Natural killer cell (primary cell): ENCODE data around the gene NFIC. TPM values are rescaled to one million over a fixed set of nuclear protein-coding genes. Genes with fewer than 3 reads are reported as not detected.

Experiments used
- ATAC-seq, 3 donors: fragments of 150-1000 bp in 2 of 3; fragments of 200-7000 bp in 1 of 3; cut with Tn5 transposase; 1 replicate in 1 of 3; 2 replicates in 2 of 3; pipeline ENCODE4 v1.10.0; 2021; ENCODE audit warnings: mild to moderate bottlenecking in 2 of 3, moderate library complexity in 2 of 3
- DNase-seq, 2 donors: peaks; one replicate each; pipeline versions ENCODE4 v3.0.0 to v3.0.0-alpha.2; 2013 to 2021; ENCODE audit warnings: mixed read lengths in 1 of 2
- H3K27ac ChIP-seq: one replicate; pipeline ENCODE4 v1.5.1; 2013; ENCODE audit warnings: mild to moderate bottlenecking, low read length
- H3K27me3 ChIP-seq: one replicate; pipeline ENCODE4 v1.6.1; 2013; ENCODE audit warnings: low read length; ENCODE audit not compliant: control insufficient read depth, insufficient read depth
- H3K36me3 ChIP-seq: one replicate; pipeline ENCODE4 v1.6.1; 2013; ENCODE audit warnings: low read length; ENCODE audit not compliant: control insufficient read depth, insufficient read depth
- H3K4me1 ChIP-seq: one replicate; pipeline ENCODE4 v1.6.1; 2013; ENCODE audit warnings: low read length; ENCODE audit not compliant: control insufficient read depth, insufficient read depth
- H3K4me3 ChIP-seq: one replicate; pipeline ENCODE4 v1.5.1; 2013; ENCODE audit warnings: low read length
- H3K9me3 ChIP-seq: one replicate; pipeline ENCODE4 v1.6.1; 2013; ENCODE audit warnings: low read length; ENCODE audit not compliant: control insufficient read depth, insufficient read depth
- H3K27ac Mint-ChIP-seq, 2 donors: one replicate each; pipeline ENCODE4 v1.8.0; 2022; ENCODE audit warnings: mild to moderate bottlenecking in 2 of 2, mixed read lengths in 2 of 2, moderate library complexity in 1 of 2
- H3K27me3 Mint-ChIP-seq, 2 donors: one replicate each; pipeline ENCODE4 v1.8.0; 2022; ENCODE audit warnings: low read depth in 2 of 2, mixed read lengths in 2 of 2
- H3K36me3 Mint-ChIP-seq: one replicate; pipeline ENCODE4 v1.8.0; 2022; ENCODE audit warnings: mixed read lengths
- H3K4me1 Mint-ChIP-seq, 2 donors: one replicate each; pipeline ENCODE4 v1.8.0; 2022; ENCODE audit warnings: mixed read lengths in 2 of 2
- H3K4me3 Mint-ChIP-seq: one replicate; pipeline ENCODE4 v1.8.0; 2022; ENCODE audit warnings: mild to moderate bottlenecking, moderate library complexity, mixed read lengths
- H3K9me3 Mint-ChIP-seq, 2 donors: one replicate each; pipeline ENCODE4 v1.8.0; 2022; ENCODE audit warnings: mixed read lengths in 2 of 2
- CTCF ChIP-seq: fragments of 200-600 bp; IDR thresholded peaks from one replicate; pipeline ENCODE4 v1.8.0; 2022; ENCODE audit warnings: antibody characterized with exemption
- WGBS: methylation state at CpG from one replicate; pipeline ENCODE4 v1.1.7; 2013; ENCODE audit warnings: missing lambda C conversion rate; ENCODE audit not compliant: insufficient coverage; 5-methylcytosine and 5-hydroxymethylcytosine counted together
- intact Hi-C: fragments of 100-400 bp; cut with micrococcal nuclease; formaldehyde crosslinking; loops from one replicate; pipeline ENCODE4 v1.14.2; 2022
- total RNA-seq, 4 donors: library from RNA; stranded (reverse); fragments of 120-200 nt in 1 of 4; gene quantifications; one replicate each; pipeline versions ENCODE4 v1.2.3 to v1.2.4, GENCODE V29; 2013 to 2022

The NFIC gene
- total RNA-seq, 3 donors from 2014 or later (not counting 1 experiment from before 2014, with no cell fraction given) = 18.5 to 22.2 (median 20.6) TPM

GRCh38 chr19:3392480-3392879, 26.1 kb downstream of the NFIC start:
- Mint-ChIP-seq H3K4me3 (no peak overlapping the region), H3K4me1 (peaks cover 0 to 5% of the 10 kb centered on the region in 2 donors), H3K36me3 (no peaks in the 10 kb centered on the region), H3K27me3 (no peaks in the 10 kb centered on the region), H3K9me3 (no peaks in the 10 kb centered on the region), H3K27ac (no peak overlapping the region)
- Histone ChIP-seq H3K27ac (no peak overlapping the region), H3K27me3 (no peaks in the 10 kb centered on the region), H3K4me3 (no peak overlapping the region), H3K4me1 (peaks cover 5% of the 10 kb centered on the region), H3K36me3 (no peaks in the 10 kb centered on the region), H3K9me3 (no peaks in the 10 kb centered on the region)
- intact Hi-C loops = no loop called here
- WGBS = 49% methylated on average over 11 of the region's 11 CpGs
- DNase-seq (no peak), ATAC-seq (no peak)
- TF ChIP-seq CTCF = no peak

GRCh38 chr19:3396881-3397265, 30.5 kb downstream of the NFIC start:
- DNase-seq = no peak
- Histone ChIP-seq H3K4me3 (no peak overlapping the region), H3K27ac (no peak overlapping the region), H3K27me3 (no peaks in the 10 kb centered on the region), H3K36me3 (no peaks in the 10 kb centered on the region), H3K9me3 (no peaks in the 10 kb centered on the region), H3K4me1 (peaks cover 5% of the 10 kb centered on the region)
- intact Hi-C loops = no loop called here
- no peaks in the 10 kb centered on the region for H3K9me3 Mint-ChIP-seq
- ATAC-seq = no peak
- no peaks in the 10 kb centered on the region for H3K36me3 Mint-ChIP-seq
- peaks cover 5 to 6% of the 10 kb centered on the region in 2 donors for H3K4me1 Mint-ChIP-seq
- 67% methylated on average over 5 of the region's 8 CpGs for WGBS
- H3K4me3 Mint-ChIP-seq = no peak overlapping the region
- H3K27ac Mint-ChIP-seq = no peak overlapping the region
- no peak for TF ChIP-seq CTCF
- H3K27me3 Mint-ChIP-seq = no peaks in the 10 kb centered on the region

GRCh38 chr19:3397266-3398022, 31.1 kb downstream of the NFIC start:
- H3K4me1 Mint-ChIP-seq = peaks cover 5 to 6% of the 10 kb centered on the region in 2 donors
- H3K27me3 Mint-ChIP-seq = no peaks in the 10 kb centered on the region
- no peak overlapping the region for H3K27ac Mint-ChIP-seq
- ATAC-seq (no peak), DNase-seq (no peak)
- H3K27ac ChIP-seq = no peak overlapping the region
- H3K36me3 ChIP-seq = no peaks in the 10 kb centered on the region
- no peaks in the 10 kb centered on the region for H3K36me3 Mint-ChIP-seq
- H3K4me1 ChIP-seq = peaks cover 2% of the 10 kb centered on the region
- no peak for TF ChIP-seq CTCF
- 81% methylated on average over 13 of the region's 17 CpGs for WGBS
- H3K4me3 Mint-ChIP-seq = no peak overlapping the region
- H3K9me3 ChIP-seq = no peaks in the 10 kb centered on the region
- no peaks in the 10 kb centered on the region for H3K27me3 ChIP-seq
- no peak overlapping the region for H3K4me3 ChIP-seq
- no peaks in the 10 kb centered on the region for H3K9me3 Mint-ChIP-seq
- intact Hi-C loops = no loop called here
